Left colon (tissue), 2 donors: Measurements from ENCODE around the gene PIP5K1C. TPM values are rescaled to one million over a fixed set of nuclear protein-coding genes. Genes with fewer than 3 reads are reported as not detected.
"Not testable (repeated sequence)": the region's sequence is repeated elsewhere in the genome, so short reads cannot be mapped to it uniquely, and the experiment has no call there.

ENCODE experiments used
- ATAC-seq: fragments of 200-7000 bp; cut with Tn5 transposase; one replicate; pipeline ENCODE4 v1.9.1; 2020; ENCODE audit warnings: mild to moderate bottlenecking, moderate library complexity
- DNase-seq, 2 donors: peaks; one replicate each; pipeline ENCODE4 v3.0.0-alpha.2; 2020
- intact Hi-C, 2 donors: fragments of 100-400 bp; cut with DNase I in 1 of 2; cut with micrococcal nuclease in 1 of 2; formaldehyde crosslinking; loops; one replicate each; pipeline versions ENCODE4 v1.11.2 to v1.14.0; 2022; cut with DNase I, micrococcal nuclease
- total RNA-seq, 2 donors: library from RNA; stranded (reverse); fragmentation: NEBNext Ultra II Directional; extraction: Animal tissue kit (Norgen Biotek cat#: 25700); gene quantifications; one replicate each; pipeline ENCODE4 v1.2.1, GENCODE V29; 2021
- donor health status: DM: no; HTN: no; CAD: no.
- donor health status: DM: yes; HTN: yes; CAD: no.

PIP5K1C gene
- total RNA-seq, 2 donors from 2014 or later: 25.1 to 33.1 TPM

GRCh38 chr19:3641515-3642269, 58.6 kb downstream of the PIP5K1C start:
- intact Hi-C loops: no loop called here
- DNase-seq: no peak
- ATAC-seq: no peak

GRCh38 chr19:3639479-3639878, 60.8 kb downstream of the PIP5K1C start:
- intact Hi-C loops: no loop called here
- no peak for ATAC-seq
- DNase-seq: no peak

- intact Hi-C loops: no loop called here
- DNase-seq: no peak
- ATAC-seq: no peak
Measured at GRCh38 chr19:3638208-3639193, 61.8 kb downstream of the PIP5K1C start.

GRCh38 chr19:3637621-3638020, 62.6 kb downstream of the PIP5K1C start:
- DNase-seq: no peak
- ATAC-seq: no peak
- intact Hi-C loops: no loop called here

- intact Hi-C loops: no loop called here
- DNase-seq (no peak), ATAC-seq (no peak)
Measured at GRCh38 chr19:3636962-3637361, 63.3 kb downstream of the PIP5K1C start.

- no peak for DNase-seq
- intact Hi-C loops: no loop called here
Measured at GRCh38 chr19:3636506-3636905, 63.8 kb downstream of the PIP5K1C start.

GRCh38 chr19:3634496-3635045, 65.7 kb downstream of the PIP5K1C start:
- DNase-seq: no peak
- ATAC-seq: no peak
- intact Hi-C loops: no loop called here

More at GRCh38 chr19:3636506-3636905, 63.8 kb downstream of the PIP5K1C start:
- ATAC-seq: no peak

GRCh38 chr19:3633559-3633988, 66.7 kb downstream of the PIP5K1C start:
- ATAC-seq: no peak

GRCh38 chr19:3632739-3633558, 67.3 kb downstream of the PIP5K1C start:
- DNase-seq: no peak
- ATAC-seq: no peak
- intact Hi-C loops: no loop called here

More at GRCh38 chr19:3633559-3633988, 66.7 kb downstream of the PIP5K1C start:
- DNase-seq: no peak
- intact Hi-C loops: no loop called here

- DNase-seq (no peak), ATAC-seq (no peak)
- intact Hi-C loops: no loop called here
Measured at GRCh38 chr19:3632098-3632497, 68.2 kb downstream of the PIP5K1C start.

- no peak for ATAC-seq
- intact Hi-C loops: no loop called here
- no peak for DNase-seq
Measured at GRCh38 chr19:3631053-3631861, 69.0 kb downstream of the PIP5K1C start.

- intact Hi-C loops, DNase-seq, ATAC-seq: not testable (repeated sequence)
Measured at GRCh38 chr19:3628766-3629165, 71.5 kb downstream of the PIP5K1C start.

- ATAC-seq: no peak
- intact Hi-C loops: no loop called here
- no peak for DNase-seq
Measured at GRCh38 chr19:3627351-3627723, 72.9 kb downstream of the PIP5K1C start.

GRCh38 chr19:3626473-3627350, 73.6 kb downstream of the PIP5K1C start, which contains the start of gene CACTIN:
Gene CACTIN (minus strand): TSS chr19:3626790. CDS start chr19:3626762, 28 bp downstream.
- intact Hi-C loops: no loop called here
- DNase-seq (peak; percentile 100), ATAC-seq (peak; percentile 97)

- DNase-seq: no peak
- intact Hi-C loops: no loop called here
- ATAC-seq: peak; percentile 12
Measured at GRCh38 chr19:3625996-3626472, 74.2 kb downstream of the PIP5K1C start.

GRCh38 chr19:3623716-3624115, 76.6 kb downstream of the PIP5K1C start:
- intact Hi-C loops: loop anchor here in 1 of 2 donors (5.0 kb wide), 1 partner anchor 76 kb away; no protein-coding TSS in a partner anchor
- no peak for ATAC-seq
- DNase-seq: no peak
